Type B pancreatic cell (in vitro differentiated cells): Measurements from ENCODE around the gene BCAR1. TPM values are rescaled to one million over a fixed set of nuclear protein-coding genes. Genes with fewer than 3 reads are reported as not detected.
"Not testable (repeated sequence)": the region's sequence is repeated elsewhere in the genome, so short reads cannot be mapped to it uniquely, and the experiment has no call there.

Source experiments
- DNase-seq: peaks from one replicate; pipeline ENCODE4 v3.0.0; 2021; ENCODE audit warnings: mixed read lengths; ENCODE audit not compliant: unreplicated experiment; ENCODE audit errors: extremely low spot score
- H3K27ac Mint-ChIP-seq: 2 replicates; pipeline ENCODE4 v1.8.0; 2021; ENCODE audit warnings: mild to moderate bottlenecking, mixed read lengths
- H3K27me3 Mint-ChIP-seq: 2 replicates; pipeline ENCODE4 v1.8.0; 2021; ENCODE audit warnings: mixed read lengths
- H3K36me3 Mint-ChIP-seq: 2 replicates; pipeline ENCODE4 v1.8.0; 2021; ENCODE audit warnings: mixed read lengths
- H3K4me1 Mint-ChIP-seq: one replicate; pipeline ENCODE4 v1.8.0; 2021; ENCODE audit warnings: mixed read lengths; ENCODE audit not compliant: unreplicated experiment
- H3K4me3 Mint-ChIP-seq: 2 replicates; pipeline ENCODE4 v1.8.0; 2021; ENCODE audit warnings: mild to moderate bottlenecking, mixed read lengths
- H3K9me3 Mint-ChIP-seq: 2 replicates; pipeline ENCODE4 v1.8.0; 2021; ENCODE audit warnings: mixed read lengths
- total RNA-seq: library from RNA; stranded (reverse); gene quantifications from 2 replicates; pipeline ENCODE4 v1.2.1, GENCODE V29; 2021; ENCODE audit warnings: low replicate concordance
- TF ChIP-seq, protein P1 (sequence below): fragments of 200-600 bp; sonication (generic); conservative IDR thresholded peaks from 2 replicates; pipeline ENCODE4 v1.5.0; 2021; ENCODE audit warnings: antibody characterized with exemption, mild to moderate bottlenecking

BCAR1 gene
- total RNA-seq, 1 donor from 2014 or later: 73.0 TPM

DNA sequence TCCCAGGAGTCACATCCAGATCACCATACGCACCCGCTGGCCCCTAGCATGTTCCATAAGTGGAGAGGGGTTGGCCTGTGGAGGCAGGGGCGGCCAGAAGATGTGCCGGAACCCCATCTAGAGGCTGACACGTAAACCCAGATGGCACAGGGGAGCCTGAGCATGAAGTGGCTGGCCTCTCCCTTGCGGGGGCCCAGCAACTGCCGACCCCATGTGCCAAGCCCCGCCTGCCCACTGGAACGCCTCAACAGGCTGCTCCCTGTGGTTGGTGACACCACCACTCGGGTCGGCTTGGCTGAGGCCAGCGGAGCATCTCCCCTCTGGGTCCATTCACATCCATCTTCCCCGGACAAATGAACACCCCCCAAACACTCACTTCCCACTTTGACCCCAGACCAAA is 9.5 kb downstream of the BCAR1 start:
- DNase-seq: no peak
- H3K27ac Mint-ChIP-seq: no peak overlapping the region
- peaks cover 46% of the 10 kb centered on the region for H3K4me1 Mint-ChIP-seq
- TF ChIP-seq, protein P1, sequence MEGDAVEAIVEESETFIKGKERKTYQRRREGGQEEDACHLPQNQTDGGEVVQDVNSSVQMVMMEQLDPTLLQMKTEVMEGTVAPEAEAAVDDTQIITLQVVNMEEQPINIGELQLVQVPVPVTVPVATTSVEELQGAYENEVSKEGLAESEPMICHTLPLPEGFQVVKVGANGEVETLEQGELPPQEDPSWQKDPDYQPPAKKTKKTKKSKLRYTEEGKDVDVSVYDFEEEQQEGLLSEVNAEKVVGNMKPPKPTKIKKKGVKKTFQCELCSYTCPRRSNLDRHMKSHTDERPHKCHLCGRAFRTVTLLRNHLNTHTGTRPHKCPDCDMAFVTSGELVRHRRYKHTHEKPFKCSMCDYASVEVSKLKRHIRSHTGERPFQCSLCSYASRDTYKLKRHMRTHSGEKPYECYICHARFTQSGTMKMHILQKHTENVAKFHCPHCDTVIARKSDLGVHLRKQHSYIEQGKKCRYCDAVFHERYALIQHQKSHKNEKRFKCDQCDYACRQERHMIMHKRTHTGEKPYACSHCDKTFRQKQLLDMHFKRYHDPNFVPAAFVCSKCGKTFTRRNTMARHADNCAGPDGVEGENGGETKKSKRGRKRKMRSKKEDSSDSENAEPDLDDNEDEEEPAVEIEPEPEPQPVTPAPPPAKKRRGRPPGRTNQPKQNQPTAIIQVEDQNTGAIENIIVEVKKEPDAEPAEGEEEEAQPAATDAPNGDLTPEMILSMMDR: no peak
- H3K27me3 Mint-ChIP-seq: no peaks in the 10 kb centered on the region
- H3K36me3 Mint-ChIP-seq: peaks cover 5% of the 10 kb centered on the region
- no peaks in the 10 kb centered on the region for H3K9me3 Mint-ChIP-seq
- no peak overlapping the region for H3K4me3 Mint-ChIP-seq

DNA sequence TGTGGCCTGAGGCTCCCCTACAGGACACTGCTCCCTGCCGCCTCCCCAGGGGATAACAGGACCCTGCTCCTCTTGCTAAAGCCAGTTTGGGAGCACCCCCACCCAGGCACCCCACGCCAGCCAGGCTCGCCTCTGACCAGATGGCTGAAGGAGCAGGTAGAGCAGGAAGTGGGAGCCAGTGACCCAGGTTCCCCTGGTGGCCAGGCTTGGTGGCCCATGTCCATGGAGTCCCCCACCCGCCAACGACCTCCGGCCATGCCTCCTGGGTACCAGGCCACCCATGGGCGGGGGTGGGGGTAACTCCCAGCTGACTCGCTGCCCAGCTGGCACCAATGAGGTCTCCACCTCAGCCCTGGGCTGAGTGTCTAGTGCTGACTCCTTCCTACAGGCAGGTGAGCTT is 10.0 kb downstream of the BCAR1 start:
- DNase-seq: no peak
- H3K36me3 Mint-ChIP-seq: peaks cover 6% of the 10 kb centered on the region
- H3K4me1 Mint-ChIP-seq: peaks cover 40% of the 10 kb centered on the region
- H3K27ac Mint-ChIP-seq: peak overlapping the region; percentile 25
- H3K27me3 Mint-ChIP-seq: no peaks in the 10 kb centered on the region
- no peaks in the 10 kb centered on the region for H3K9me3 Mint-ChIP-seq
- no peak overlapping the region for H3K4me3 Mint-ChIP-seq
- TF ChIP-seq, protein P1: no peak

DNA sequence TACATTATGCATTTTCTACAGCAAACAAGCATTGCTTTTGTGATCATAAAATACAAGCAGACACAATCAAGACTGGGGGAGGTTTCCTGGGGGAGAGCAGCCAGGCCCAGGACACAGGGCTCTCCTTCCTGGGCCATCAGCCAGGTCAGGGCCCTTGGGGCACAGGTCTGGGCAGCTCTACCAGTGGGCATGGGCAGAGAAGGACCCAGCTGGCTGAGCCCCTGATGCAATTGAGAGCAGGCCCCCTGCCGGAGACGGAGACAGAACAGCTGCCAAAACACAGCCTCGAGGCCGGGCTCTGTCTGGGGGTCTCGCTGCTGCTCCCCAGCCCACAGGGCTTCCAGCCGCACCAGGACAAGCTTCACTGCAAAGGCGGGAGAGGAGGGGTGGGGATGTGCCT is 10.8 kb downstream of the BCAR1 start:
- H3K27me3 Mint-ChIP-seq, DNase-seq, H3K4me3 Mint-ChIP-seq, H3K9me3 Mint-ChIP-seq, H3K27ac Mint-ChIP-seq: not testable (repeated sequence)
- Mint-ChIP-seq H3K4me1 (peaks cover 32% of the 10 kb centered on the region), H3K36me3 (peaks cover 10% of the 10 kb centered on the region)

DNA sequence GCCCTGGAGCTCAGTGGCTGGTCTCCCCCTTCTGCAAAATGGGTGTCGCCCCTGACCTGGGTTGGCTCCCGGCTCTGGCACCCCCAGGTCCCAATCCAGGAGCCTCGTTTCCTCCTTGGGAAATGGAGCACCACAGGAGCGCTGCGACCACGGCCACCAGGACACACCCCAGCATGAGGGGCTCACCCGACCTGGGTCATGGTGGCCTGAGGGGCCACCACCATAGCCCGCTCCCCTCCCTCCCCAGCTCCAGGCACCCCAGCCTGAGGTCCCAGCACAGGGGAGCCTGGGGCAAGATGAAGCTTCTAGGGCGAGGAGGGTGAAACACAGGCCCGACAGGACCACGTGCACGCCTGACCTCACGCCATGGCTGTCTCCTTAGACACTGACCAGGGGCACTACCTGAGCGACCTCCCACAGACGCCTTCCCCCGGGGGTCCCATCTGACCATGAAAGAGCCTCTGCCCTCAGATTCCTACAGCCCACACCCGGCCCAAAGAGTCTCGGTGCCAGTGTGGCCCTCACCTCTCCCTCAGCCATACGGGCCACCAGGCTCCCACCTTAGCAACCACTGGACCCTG is 11.8 kb downstream of the BCAR1 start:
- Mint-ChIP-seq H3K9me3 (no peaks in the 10 kb centered on the region), H3K4me3 (no peak overlapping the region), H3K4me1 (peaks cover 27% of the 10 kb centered on the region), H3K27me3 (no peaks in the 10 kb centered on the region), H3K36me3 (peaks cover 10% of the 10 kb centered on the region), H3K27ac (no peak overlapping the region)
- DNase-seq: no peak
- TF ChIP-seq, protein P1: no peak

DNA sequence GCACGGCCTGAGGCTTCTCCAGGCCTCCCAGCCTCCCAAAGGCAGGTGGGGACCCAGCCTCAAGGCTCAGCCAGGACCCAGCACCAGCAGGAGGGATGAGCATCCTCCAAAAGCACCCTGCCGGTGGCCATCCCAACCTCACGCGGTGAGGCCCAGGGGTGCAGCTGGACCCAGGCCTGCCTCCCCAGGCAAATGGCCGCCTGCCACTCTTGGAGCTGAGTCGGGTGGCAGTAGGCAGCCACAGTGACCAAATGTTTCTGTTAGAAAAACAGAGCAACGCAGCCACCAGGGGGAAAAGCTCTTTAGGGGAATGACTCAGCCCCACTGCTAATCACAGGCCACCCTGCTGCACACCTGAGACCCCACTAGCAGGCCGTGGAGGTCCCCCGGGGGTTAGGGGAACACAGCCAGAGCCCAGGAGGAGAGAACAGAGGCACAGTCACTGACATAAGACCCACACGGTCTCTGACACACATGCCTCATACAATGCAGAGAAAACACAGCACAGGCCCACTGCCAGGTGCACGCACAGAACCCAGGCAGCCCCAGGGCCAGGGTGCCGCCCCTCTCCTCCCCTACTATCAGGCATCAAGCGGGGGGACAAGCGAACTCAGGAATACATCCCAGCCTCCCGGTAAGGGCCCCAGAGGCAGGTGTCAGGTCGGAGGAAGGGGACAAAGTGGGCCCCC is 12.4 kb downstream of the BCAR1 start:
- no peak overlapping the region for H3K27ac Mint-ChIP-seq
- H3K27me3 Mint-ChIP-seq: no peaks in the 10 kb centered on the region
- peaks cover 11% of the 10 kb centered on the region for H3K36me3 Mint-ChIP-seq
- DNase-seq: no peak
- TF ChIP-seq, protein P1: peak; percentile 28
- no peaks in the 10 kb centered on the region for H3K9me3 Mint-ChIP-seq
- H3K4me1 Mint-ChIP-seq: peaks cover 21% of the 10 kb centered on the region
- no peak overlapping the region for H3K4me3 Mint-ChIP-seq

DNA sequence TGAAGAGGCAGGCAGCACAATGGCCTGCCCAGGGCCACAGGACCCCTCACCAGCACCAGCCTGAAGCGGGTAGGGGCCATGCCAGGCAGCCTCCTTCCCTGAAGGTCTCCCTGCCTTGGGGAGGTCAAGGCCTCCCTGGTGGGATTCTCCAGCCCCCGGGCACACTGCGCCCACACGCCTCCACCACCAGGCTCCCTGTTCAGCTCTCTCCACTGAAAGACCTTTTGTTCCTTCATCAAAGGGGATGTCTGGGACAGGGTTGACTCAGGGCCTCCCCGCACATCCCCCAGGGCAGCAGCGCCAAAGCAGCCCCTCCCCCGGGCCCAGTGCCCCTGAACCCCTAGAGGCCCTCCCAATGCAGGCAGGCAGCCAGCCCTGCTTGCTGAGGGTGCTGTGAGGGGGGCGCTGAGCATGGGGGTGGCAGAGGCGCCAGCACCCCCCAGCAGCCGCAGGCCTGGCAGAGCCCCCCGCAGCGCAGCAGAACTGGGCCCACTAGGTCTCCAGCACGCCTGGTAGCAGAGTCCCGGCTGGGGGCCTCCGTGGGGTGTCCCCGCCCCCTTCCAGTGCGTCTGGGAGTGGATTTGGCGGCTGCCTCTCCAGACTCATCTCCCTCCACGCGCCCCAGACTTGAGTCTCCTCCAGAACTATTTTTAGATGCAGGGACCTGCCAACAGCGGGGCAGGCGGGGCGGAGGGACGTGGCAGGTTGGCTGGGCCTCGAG is 13.1 kb downstream of the BCAR1 start:
- Mint-ChIP-seq H3K36me3 (peaks cover 12% of the 10 kb centered on the region), H3K27ac (no peak overlapping the region), H3K4me3 (no peak overlapping the region), H3K9me3 (no peaks in the 10 kb centered on the region), H3K27me3 (no peaks in the 10 kb centered on the region), H3K4me1 (peaks cover 19% of the 10 kb centered on the region)
- TF ChIP-seq, protein P1: no peak
- no peak for DNase-seq
